Activated B cell treated with CpG ODN at 0.5 μM for 24 hours (primary cell): ENCODE measurements around the gene ARHGAP23. TPM values are rescaled to one million over a fixed set of nuclear protein-coding genes. Genes with fewer than 3 reads are reported as not detected.

Experiments
- ATAC-seq: fragments of 200-7000 bp; cut with Tn5 transposase; one replicate; pipeline ENCODE4 v1.10.0; 2021; ENCODE audit warnings: low read depth, mild to moderate bottlenecking, moderate library complexity
- CTCF ChIA-PET: fragments of 350-600 bp; sonication (Branson Sonifier 250); formaldehyde crosslinking; loops from one replicate; lab custom pipeline; 2021; ENCODE audit warnings: antibody characterized with exemption; lab: Charles Lee
- POLR2A ChIA-PET: fragments of 350-600 bp; sonication (Branson Sonifier 250); formaldehyde crosslinking; loops from one replicate; lab custom pipeline; 2021; ENCODE audit warnings: antibody characterized with exemption; lab: Charles Lee
- DNase-seq: peaks from one replicate; pipeline ENCODE4 v3.0.0; 2022
- H3K27ac Mint-ChIP-seq: one replicate; pipeline ENCODE4 v1.8.0; 2020; ENCODE audit warnings: mixed read lengths
- H3K27me3 Mint-ChIP-seq: one replicate; pipeline ENCODE4 v1.8.0; 2021; ENCODE audit warnings: mixed read lengths
- H3K36me3 Mint-ChIP-seq: one replicate; pipeline ENCODE4 v1.8.0; 2021; ENCODE audit warnings: low read depth, mixed read lengths
- H3K4me1 Mint-ChIP-seq: one replicate; pipeline ENCODE4 v1.8.0; 2021; ENCODE audit warnings: mixed read lengths
- H3K4me3 Mint-ChIP-seq: one replicate; pipeline ENCODE4 v1.8.0; 2020; ENCODE audit warnings: mild to moderate bottlenecking, mixed read lengths
- H3K9me3 Mint-ChIP-seq: one replicate; pipeline ENCODE4 v1.8.0; 2020; ENCODE audit warnings: mixed read lengths
- CTCF ChIP-seq: fragments of 200-600 bp; IDR thresholded peaks from one replicate; pipeline ENCODE4 v1.8.0; 2022; ENCODE audit warnings: antibody characterized with exemption, mild to moderate bottlenecking
- intact Hi-C: fragments of 100-400 bp; cut with micrococcal nuclease; formaldehyde crosslinking; loops from one replicate; pipeline ENCODE4 v1.15.1; 2024
- total RNA-seq: library from RNA; stranded (reverse); gene quantifications from 2 replicates; pipeline ENCODE4 v1.2.3, GENCODE V29; 2022

ARHGAP23 gene
- total RNA-seq, 1 donor from 2014 or later = 1.3 TPM

- H3K4me1 Mint-ChIP-seq = peaks cover 9% of the 10 kb centered on the region
- no peak overlapping the region for H3K27ac Mint-ChIP-seq
- CTCF ChIA-PET = no interaction called here
- no peak for ATAC-seq
- H3K27me3 Mint-ChIP-seq = peaks cover 19% of the 10 kb centered on the region
- no peak for DNase-seq
- intact Hi-C loops = no loop called here
- no peaks in the 10 kb centered on the region for H3K9me3 Mint-ChIP-seq
- no peak overlapping the region for H3K4me3 Mint-ChIP-seq
- POLR2A ChIA-PET = no interaction called here
- TF ChIP-seq CTCF = no peak
- no peaks in the 10 kb centered on the region for H3K36me3 Mint-ChIP-seq
Measured at GRCh38 chr17:38457577-38458371, 29.5 kb downstream of the ARHGAP23 start.

- CTCF ChIA-PET = no interaction called here
- peaks cover 12% of the 10 kb centered on the region for H3K27me3 Mint-ChIP-seq
- H3K9me3 Mint-ChIP-seq = no peaks in the 10 kb centered on the region
- H3K4me1 Mint-ChIP-seq = peaks cover 3% of the 10 kb centered on the region
- H3K27ac Mint-ChIP-seq = no peak overlapping the region
- no peak for TF ChIP-seq CTCF
- no peak overlapping the region for H3K4me3 Mint-ChIP-seq
- intact Hi-C loops = no loop called here
- no peaks in the 10 kb centered on the region for H3K36me3 Mint-ChIP-seq
- no peak for DNase-seq
- ATAC-seq = no peak
- POLR2A ChIA-PET = no interaction called here
Measured at GRCh38 chr17:38458521-38458920, 30.3 kb downstream of the ARHGAP23 start.

- CTCF ChIA-PET = no interaction called here
- no peaks in the 10 kb centered on the region for H3K9me3 Mint-ChIP-seq
Measured at GRCh38 chr17:38459567-38459966, 31.3 kb downstream of the ARHGAP23 start.

GRCh38 chr17:38460082-38460715, 31.9 kb downstream of the ARHGAP23 start:
- Mint-ChIP-seq H3K4me1 (no peaks in the 10 kb centered on the region), H3K27ac (no peak overlapping the region), H3K9me3 (no peaks in the 10 kb centered on the region), H3K4me3 (no peak overlapping the region), H3K36me3 (no peaks in the 10 kb centered on the region), H3K27me3 (peaks cover 11% of the 10 kb centered on the region)
- CTCF ChIA-PET = no interaction called here
- POLR2A ChIA-PET = no interaction called here
- TF ChIP-seq CTCF = no peak
- ATAC-seq (no peak), DNase-seq (no peak)
- intact Hi-C loops = no loop called here

More at GRCh38 chr17:38459567-38459966, 31.3 kb downstream of the ARHGAP23 start:
- intact Hi-C loops = no loop called here
- TF ChIP-seq CTCF = no peak
- Mint-ChIP-seq H3K4me3 (no peak overlapping the region), H3K36me3 (no peaks in the 10 kb centered on the region), H3K4me1 (no peaks in the 10 kb centered on the region), H3K27me3 (peaks cover 14% of the 10 kb centered on the region), H3K27ac (no peak overlapping the region)
- POLR2A ChIA-PET = no interaction called here
- no peak for DNase-seq
- ATAC-seq = no peak
